ENCODE results near the gene CCDC88C.
"Not testable (repeated sequence)": the region's sequence is repeated elsewhere in the genome, so short reads cannot be mapped to it uniquely, and the experiment has no call there.

CCDC88C gene

DNA sequence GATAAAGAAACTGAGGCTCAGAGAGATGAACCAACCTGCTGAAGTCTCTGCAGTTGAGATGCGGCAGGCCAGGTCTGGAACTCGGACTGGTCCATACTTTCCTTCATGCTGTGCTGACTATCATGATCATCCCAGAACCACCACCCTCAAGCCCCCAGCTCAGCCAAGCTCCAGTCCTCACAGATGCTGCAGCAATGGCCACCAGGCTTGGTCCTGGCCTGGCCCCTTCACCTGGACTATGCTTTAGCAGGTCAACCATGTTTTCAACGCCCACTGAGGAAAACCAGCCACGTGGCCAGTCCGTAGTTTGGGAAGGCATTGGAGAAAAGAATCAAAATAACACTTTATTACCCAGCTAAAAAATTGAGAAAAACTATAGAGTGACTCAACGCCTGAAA is 174.5 kb downstream of the CCDC88C start:
- no peak for DNase-seq (ENCODE audit: low read depth)

DNA sequence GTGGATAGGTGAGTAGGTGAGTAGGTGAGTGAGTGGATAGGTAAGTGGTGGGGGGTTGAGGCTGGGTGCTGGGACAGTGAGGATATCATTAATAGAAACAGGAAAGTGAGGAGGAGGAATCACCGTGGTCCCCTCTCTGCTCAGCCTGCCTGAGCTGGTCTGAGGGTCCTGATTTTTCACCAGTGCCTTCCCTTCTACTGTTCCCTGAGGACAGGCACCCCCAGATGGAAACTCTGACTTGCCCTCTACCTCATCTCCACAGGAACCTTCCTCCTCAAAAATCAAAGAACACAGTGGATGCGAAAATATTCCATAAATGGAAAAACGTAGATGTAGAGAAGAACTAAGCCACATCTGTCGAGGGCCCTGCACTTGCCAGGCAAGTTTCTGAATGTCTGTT is 175.0 kb downstream of the CCDC88C start:
- no peak for DNase-seq (ENCODE audit: low read depth)

DNA sequence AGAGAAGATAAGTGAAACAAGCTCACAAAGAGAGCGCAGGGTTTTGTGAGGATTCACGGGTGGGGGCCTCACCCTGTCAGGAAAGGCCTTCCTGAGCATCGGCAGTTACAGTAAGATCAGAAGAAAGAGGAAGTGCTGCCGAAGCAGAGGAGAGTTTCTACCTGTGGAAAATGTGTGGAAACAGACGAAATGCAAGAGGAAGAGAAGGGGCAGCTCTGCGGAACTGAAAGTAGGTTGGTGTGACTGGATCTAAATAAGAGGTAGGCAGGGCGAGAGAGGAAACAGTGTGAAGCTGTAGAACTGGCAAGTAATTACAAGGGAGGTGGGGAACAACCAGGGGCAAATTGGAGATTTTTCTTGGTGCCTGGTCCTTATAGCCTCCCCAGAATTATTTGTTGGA is 175.8 kb downstream of the CCDC88C start:
- DNase-seq (ENCODE audit: low read depth): no peak

DNA sequence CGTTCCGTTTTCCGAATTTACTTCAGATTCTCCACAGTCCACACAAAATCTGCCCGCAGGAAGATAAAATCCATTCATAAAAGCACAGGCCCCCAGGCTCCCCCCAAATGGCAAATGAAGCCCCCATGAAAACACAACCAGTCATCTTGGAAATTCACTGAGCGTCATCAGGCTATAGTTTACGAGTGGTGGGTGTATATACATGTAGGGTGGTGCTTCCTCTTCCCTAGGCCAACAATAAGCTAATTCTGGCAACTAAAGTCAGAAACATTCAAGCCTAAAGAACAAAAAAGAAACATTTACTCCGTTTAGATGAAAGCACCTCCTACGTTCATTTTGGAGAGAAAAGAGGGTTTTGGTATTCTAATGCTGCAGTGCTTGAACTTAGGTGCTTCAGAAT is 179.0 kb downstream of the CCDC88C start:
- DNase-seq (ENCODE audit: low read depth): no peak

DNA sequence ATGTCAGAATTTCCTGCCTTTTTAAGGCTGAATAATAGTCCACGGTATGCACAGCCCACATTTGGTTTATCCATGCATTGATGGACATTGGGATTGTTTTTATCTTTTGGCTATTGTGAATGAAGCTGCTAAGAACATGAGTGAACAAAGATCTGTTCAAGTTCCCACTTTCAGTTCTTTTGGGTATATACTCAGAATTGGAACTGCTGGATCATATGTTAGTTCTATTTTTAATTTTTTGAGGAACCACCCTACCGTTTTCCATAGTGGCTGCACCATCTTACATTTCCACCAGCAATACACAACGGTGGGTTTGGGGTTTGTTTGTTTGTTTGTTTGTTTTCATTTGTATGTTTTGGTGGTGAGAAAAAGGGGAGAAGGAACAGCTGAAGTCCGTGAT is 179.5 kb downstream of the CCDC88C start:
- DNase-seq (ENCODE audit: low read depth): no peak

DNA sequence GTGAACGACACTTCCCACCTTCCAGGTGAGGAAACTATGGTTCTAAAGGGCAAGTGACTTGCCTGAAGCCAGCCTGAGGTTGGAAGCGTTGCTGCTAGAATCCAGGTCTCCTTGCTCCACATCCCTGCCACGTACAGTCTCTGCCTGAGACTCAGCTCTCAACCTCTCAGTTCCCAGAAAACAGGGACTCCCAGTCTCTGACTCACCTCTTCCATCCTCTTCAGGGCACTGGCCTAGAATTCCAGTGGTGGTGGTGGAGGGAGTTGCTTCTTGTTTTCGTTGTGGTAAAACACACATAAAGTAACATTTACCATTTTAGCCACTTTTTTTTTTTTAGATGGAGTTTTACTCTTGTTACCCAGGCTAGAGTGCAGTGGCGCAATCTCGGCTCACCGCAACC is 180.4 kb downstream of the CCDC88C start:
- no peak for DNase-seq (ENCODE audit: low read depth)

DNA sequence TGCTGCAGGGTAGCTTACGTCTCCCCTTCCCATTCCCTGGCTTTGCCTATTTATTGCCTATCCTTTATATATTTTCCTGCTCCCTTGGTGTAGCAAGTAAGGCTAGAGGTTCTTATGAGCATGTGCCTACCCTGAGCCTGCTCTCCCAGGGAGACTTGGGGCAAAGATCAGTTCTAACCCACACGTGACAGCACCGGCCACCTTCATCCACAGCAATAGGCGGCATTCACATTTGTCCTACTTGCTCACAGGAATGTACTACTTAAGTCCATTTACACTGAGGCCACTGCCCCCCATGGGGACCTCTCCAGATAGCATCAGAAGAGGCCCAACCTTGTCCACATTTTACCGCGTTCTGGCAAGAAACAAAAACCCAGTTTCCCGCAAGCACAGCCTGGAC is 181.8 kb downstream of the CCDC88C start:
- no peak for DNase-seq (ENCODE audit: low read depth)

DNA sequence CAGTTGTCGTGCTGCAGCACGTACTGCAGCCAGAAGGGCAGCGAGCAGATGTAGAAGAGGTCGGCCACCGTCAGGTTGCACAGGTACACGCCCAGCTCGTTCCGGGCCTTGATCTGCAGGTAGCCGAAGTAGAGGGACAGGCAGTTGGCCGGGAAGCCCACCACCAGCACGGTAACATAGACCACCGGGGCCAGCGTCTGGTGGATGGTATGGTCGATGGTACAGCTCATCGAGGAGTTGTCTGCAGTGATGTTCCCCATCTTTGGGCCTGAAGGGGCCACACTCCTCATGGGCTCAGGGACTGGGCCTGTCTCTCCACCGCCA is 182.9 kb downstream of the CCDC88C start:
- DNase-seq (ENCODE audit: low read depth): no peak

DNA sequence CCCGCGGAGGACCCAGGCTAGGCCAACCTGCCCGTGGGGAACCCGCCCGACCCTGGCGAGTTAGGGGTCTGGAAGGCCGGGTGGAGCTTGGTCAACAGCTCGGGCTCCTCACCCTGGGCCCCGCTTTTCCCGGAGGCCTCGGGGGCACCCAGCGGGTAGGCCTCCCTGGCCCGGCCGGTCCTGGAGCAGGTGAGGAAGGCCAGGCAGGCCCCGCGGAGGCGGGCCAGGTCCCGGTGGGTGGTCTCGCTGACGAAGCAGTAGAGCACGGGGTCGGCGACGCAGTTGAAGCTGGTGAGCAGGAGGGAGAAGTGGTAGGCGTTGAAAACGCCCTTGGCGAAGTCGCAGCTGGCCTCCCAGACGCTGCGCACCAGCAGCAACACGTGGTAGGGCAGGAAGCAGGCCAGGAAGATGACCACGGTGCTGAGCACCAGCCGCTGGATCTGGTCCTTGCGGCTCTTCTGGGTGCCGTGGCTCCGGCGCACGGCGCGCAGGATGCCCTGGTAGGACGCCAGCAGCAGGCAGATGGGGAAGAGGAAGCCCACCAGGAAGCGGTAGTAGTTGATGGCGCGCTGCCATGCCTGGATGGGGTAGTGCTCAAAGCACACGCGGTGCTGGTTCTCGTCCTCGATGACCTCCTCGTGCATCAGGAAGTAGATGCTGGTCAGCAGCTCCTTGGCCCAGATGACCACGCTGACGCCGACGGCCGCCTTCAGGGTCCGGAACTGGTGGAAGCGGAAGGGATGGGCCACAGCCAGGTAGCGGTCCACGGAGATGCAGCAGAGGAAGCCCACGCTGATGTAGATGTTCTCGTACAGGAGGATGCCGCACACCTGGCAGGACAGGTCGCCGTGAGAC is 183.5 kb downstream of the CCDC88C start:
- no peak for DNase-seq (ENCODE audit: low read depth)

DNA sequence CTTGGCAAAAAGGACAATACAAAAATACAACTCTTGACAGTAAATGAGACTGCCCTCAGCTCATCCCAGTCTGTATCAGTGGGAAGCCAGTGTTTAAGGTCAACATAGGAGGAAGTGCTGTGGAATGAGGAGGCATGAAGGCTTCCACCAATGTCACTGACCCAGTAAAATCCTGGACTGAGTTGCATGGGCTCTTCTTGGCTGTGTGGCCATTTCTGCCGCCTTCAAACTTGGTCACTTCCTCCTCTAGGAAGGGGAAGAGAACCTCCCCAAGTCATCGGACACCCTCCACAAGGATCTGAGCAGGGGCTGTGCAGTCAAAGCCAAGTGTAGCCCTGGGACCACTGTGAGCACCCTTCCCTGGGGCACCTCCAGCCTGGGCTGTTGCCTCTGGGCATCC is 185.0 kb downstream of the CCDC88C start:
- no peak for DNase-seq (ENCODE audit: low read depth)

DNA sequence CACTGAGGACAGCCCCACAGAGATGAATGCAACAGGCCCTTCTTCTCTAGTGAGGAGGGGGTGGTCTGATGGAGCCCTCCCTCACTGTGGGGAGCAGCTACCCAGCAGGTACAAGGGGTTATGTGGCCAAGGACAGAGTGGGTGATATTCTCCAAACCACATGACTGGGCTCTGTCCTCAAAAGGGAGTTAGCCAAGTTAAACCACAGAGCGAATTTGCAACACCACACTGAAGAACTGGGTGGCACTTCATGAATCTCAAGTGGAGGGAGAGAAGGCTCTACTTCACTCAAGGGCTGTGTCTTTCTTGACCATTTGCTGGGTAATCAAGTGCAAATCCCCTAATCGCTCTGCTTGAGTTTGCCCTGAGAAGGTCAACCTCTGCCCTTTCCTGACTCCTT is 185.6 kb downstream of the CCDC88C start:
- no peak for DNase-seq (ENCODE audit: low read depth)

DNA sequence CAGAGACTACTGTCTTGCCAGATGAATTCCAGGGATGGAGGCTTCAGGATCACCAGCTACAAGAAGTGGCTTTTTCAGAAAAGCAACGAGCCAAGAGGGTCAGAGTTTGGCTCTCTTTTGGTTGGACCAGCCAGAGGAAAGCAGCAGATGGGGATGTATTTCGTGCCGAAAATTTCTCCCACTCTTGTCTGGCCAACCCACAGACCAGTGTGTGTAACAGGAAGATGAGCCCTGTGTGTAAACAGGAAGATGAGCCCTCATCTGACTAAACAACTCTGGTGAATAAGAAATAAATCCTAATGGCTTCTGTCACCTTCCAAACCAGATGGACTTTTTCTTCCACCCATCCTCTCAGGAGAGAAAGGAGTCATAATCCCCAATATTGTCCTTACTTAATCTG is 186.2 kb downstream of the CCDC88C start:
- no peak for DNase-seq (ENCODE audit: low read depth)

DNA sequence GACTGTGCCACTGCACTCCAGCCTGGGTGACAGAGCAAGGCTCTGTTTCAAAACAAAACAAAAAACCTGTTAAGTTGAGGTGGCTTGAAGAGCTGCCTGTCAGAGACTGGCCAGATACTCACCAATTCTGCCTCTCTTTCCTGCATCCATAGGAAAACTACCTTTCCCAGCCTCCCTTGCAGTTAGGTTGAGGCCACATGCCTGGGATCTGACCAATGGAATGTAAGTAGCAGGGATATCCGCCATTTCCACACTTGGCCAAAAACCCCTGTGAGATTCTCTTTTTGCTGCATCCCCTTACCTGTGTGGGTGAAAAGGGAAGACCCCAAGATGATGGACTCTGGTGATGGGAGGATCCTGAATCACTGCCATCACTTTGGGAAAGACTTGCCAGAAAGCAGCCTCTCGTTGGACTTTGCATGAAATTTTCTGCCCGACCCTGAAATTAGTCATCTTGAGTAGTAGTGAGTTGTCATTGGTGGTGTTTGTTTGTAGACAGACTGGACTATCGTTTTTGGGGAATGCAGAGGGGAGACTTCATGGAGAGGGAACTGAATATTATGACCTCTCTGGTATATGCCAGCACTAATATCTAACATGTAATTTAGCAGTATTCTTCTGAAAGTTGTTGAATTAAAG is 187.1 kb downstream of the CCDC88C start:
- DNase-seq (ENCODE audit: low read depth): no peak

DNA sequence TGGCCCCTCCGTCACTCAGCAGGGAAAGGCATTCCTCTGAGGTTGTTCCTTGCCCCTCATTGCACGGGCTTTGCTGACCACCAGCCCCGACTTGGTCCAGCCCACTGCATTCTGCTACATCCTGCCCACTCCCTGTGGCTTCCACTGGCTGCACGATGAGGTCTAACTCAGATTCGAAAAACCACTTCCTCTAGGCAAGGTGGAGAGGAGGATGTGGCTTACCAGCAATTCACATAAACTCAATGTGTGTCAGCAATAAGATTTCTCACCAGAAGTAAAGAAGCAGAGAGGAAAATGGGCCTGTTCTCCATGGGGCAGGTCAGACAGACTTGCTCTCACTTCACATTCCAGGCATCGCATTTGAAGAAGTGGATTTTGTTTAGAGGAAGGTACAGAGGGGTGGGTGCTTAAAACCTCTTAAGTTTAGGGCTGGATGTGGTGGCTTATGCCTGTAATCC is 187.8 kb downstream of the CCDC88C start:
- peak; percentile 46 for DNase-seq (ENCODE audit: low read depth)

DNA sequence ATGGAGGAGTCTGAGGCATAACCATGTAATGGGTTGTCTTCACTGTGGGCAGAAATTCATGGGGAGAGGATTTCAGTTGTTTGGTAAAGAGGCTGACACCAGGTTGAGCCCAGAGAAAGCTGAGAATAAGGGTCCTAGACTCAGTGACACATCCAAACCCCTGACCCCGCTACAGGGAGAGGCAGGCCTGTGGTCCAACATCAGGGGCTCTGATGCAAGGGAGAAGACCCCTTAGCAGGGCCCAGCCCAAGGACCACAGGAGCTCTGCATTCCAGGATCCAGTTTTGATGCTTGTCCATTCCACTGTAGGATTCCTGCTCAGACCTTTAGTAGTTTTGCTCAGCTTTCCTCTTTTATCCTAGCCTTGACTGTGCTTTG is 188.6 kb downstream of the CCDC88C start:
- DNase-seq (ENCODE audit: low read depth): no peak

DNA sequence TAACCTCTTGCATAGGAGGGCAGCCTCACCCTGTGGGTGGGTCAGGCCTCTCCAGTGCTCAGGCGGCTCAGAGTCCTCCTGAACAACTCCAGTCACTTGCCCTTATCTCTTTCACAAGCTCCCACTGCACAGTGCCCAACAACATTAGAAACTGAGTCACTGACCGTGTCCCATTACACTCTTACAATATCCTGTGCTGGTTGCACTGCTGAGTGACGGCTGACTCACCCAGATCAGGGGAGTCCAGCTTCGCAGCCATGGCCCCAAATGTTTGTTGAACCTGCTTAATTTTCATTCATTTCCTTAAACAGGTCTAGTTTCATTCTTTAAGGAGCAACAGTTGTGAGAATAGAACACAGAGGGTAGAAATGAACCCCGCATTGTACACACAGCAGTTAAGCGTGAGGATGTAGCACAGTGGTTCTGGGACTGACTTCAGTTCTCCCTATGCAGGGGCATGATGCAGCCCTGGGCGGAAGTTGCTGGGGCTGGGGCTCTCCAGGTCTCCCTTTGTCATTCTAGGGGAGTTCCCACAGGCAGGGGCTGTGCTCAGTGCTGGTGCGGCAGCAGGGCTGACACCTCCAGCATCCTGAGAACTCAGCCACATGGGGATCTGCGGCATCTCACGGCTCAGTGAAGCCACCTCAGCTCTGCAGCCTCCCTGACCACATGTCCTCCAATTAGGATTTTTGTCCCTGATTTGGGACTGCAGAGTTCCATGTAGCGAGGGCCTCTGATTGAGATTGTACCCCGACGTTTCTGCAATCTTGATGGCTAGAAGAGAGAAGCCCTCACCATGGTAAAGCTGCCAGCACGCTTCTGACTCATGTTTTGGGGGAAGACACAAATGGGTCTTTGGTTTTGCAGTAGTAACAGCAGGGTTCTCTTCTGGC is 189.3 kb downstream of the CCDC88C start:
- peak; percentile 75 for DNase-seq (ENCODE audit: low read depth)

DNA sequence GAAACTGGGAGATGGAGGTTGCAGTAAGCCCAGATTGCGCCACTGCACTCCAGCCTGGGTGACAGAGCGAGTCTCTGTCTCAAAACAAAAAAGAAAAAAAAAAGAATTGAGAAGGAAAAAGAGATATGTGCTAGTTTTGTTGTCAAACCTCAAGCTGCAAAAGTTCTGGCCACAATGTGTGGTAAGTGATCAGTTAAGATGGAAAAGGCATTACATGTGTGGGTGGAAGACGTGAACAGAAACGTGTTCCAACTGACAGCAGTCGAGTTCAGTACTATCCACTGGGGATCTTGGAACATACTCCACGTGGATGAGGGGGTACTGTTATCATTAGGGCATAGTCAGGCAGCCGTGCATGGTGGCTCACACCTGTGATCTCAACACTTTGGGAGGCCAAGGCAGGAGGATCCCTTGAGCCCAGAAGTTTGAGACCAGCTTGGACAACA is 190.4 kb downstream of the CCDC88C start:
- DNase-seq (ENCODE audit: low read depth): no peak

DNA sequence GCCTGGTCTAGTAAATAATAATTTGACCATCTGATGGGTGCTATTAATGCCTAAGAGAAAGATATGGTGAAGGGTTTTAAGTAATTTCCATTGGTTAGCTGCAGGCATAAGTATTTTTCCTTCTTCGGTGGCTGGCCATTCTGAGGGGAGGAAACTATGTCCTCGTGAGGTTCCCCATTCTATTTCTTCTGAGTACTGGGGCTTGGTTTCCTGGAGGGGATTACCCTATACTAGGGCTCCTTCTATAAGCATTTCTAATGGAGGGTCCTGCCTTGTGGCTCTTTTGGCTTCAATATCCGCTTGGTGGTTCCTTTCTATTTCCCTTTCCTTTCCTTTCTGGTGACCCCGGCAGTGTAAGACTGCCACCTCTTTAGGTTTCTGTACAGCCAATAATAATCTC is 191.3 kb downstream of the CCDC88C start:
- not testable (repeated sequence) for DNase-seq (ENCODE audit: low read depth)

DNA sequence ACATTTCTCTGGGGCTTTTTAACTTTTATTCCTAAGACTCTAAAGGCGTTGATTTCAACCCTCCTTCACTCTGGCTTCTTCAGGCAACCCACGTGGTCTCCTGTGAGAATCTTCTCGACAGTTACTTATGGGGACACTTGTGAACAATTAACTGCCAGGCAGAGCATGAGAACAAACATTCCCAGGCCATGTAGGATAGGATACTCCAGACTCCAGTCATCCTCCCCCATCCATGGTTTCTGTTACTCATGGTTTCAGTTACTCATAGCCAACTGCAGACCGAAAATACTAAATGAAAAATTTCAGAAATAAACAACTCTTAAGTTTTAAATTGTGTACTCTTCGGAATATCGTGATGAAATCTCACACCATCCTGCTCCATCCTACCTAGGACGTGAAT is 192.6 kb downstream of the CCDC88C start:
- no peak for DNase-seq (ENCODE audit: low read depth)

DNA sequence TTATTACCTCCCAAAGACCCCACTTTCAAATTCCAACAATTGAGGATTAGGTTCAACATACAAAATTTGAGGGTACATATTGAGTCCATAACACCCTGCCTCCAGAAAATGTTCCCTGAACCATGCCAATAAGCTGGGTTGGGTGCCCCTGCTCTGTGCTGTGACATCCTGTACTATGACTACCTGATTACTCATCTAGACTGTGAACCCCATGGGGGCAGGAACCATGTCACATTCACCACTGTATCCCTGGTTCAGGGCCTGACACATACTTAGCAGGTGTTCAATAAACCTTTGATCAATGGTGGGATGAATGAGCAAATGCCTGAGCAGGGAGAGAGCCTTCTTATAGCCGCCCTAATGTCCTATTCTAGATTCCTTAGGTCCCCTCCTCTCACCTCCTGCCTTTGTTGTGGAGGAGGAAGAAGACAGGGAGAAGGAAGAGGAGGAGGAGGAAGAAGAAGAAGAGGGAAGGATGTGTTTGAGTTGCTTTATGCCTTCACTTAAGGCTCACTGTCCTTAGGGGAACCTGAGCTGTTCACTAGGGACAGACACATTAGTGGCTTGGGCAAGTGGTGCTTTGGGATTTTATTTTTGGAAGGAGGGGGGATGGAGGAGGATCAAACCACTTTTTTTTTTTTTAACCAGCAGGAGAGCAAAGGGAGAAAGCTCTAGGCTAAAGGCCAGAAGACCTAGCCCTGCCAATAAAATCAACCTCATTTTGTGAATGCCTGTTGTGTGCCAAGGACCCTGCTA is 194.4 kb downstream of the CCDC88C start:
- peak; percentile 53 for DNase-seq (ENCODE audit: low read depth)

Measured in stimulated activated CD4-positive, alpha-beta T cell treated with anti-CD3 and anti-CD28 coated beads, Interleukin-2, amount 100 ng/mL, for 4 hours (primary cell).